OCI-LY3 (cell line): Measurements from ENCODE around the gene TRIM24.

ENCODE experiments used
- H2AFZ ChIP-seq: fragments of 200-600, 300-600 bp; shearing (Covaris generic); 2 replicates; pipeline ENCODE4 v1.6.0; 2014; ENCODE audit warnings: antibody characterized with exemption, low read depth, low read length
- H3K27ac ChIP-seq: fragments of 200-600, 300-600 bp; sonication (generic); 2 replicates; pipeline ENCODE4 v1.5.1; 2014; ENCODE audit warnings: mild to moderate bottlenecking, low read length, moderate library complexity, mixed read lengths
- H3K27me3 ChIP-seq: fragments of 200-600, 300-600 bp; sonication (generic); 2 replicates; pipeline ENCODE4 v1.6.1; 2014; ENCODE audit warnings: low read depth, low read length, mixed read lengths
- H3K36me3 ChIP-seq: fragments of 200-600, 300-600 bp; sonication (generic); replicated peaks from 2 replicates; pipeline ENCODE3; 2014; ENCODE audit warnings: low read depth, low read length, mixed read lengths
- H3K4me1 ChIP-seq: fragments of 300-600, 200-600 bp; sonication (generic); 2 replicates; pipeline ENCODE4 v1.6.1; 2014; ENCODE audit warnings: low read length, mixed read lengths
- H3K4me2 ChIP-seq: fragments of 200-600, 300-600 bp; sonication (generic); 2 replicates; pipeline ENCODE4 v1.6.1; 2014; ENCODE audit warnings: low read length, mixed read lengths
- H3K4me3 ChIP-seq: fragments of 300-600, 200-600 bp; sonication (generic); 2 replicates; pipeline ENCODE4 v1.5.1; 2014; ENCODE audit warnings: antibody characterized with exemption, mild to moderate bottlenecking, low read length, moderate library complexity
- H3K79me2 ChIP-seq: fragments of 300-600, 200-600 bp; shearing (Covaris generic); 2 replicates; pipeline ENCODE4 v1.6.1; 2014; ENCODE audit warnings: mild to moderate bottlenecking, low read length, mixed read lengths
- H3K9ac ChIP-seq: fragments of 300-600, 200-600 bp; shearing (Covaris generic); 2 replicates; pipeline ENCODE4 v1.6.0; 2014; ENCODE audit warnings: mild to moderate bottlenecking, low read length, moderate library complexity
- H3K9me3 ChIP-seq: fragments of 200-600, 300-600 bp; shearing (Covaris generic); 2 replicates; pipeline ENCODE4 v1.6.1; 2014; ENCODE audit warnings: low read length, mixed read lengths; ENCODE audit not compliant: insufficient read depth
- H4K20me1 ChIP-seq: fragments of 200-600, 300-600 bp; sonication (generic); 2 replicates; pipeline ENCODE4 v1.6.1; 2016; ENCODE audit warnings: low read length, mixed read lengths; ENCODE audit not compliant: insufficient read depth
- CTCF ChIP-seq: fragments of 200-600, 300-600 bp; sonication (generic); IDR thresholded peaks from 2 replicates; pipeline ENCODE4 v1.5.1; 2014; ENCODE audit warnings: antibody characterized with exemption, low read length, low read depth
- EZH2phosphoT487 ChIP-seq: fragments of 200-600 bp; shearing (Covaris generic); IDR thresholded peaks from 2 replicates; pipeline ENCODE4 v1.6.1; 2018; ENCODE audit warnings: antibody characterized with exemption, mixed run types, low read depth

TRIM24 gene

DNA sequence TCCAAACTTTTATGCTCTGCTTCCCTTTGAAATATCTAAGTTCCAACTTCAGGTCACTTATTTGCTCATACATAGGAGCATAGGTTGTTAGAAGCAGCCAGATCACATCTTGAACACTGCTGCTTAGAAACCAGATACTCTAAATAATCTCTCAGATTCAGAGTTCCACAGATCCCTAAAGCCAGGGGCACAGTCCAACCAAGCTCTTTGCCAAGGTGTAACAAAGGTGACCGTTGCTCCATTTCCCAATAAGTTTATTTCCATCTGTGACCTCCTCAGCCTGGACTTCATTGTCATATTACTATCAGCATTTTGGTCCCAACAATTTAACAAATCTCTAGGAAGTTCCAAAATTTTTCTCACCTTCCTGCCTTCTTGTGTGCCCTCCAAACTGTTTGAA, 52.8 kb downstream of the TRIM24 start:
- H3K27me3 ChIP-seq = no peaks in the 10 kb centered on the region

GRCh38 chr7:138513344-138513871, 53.3 kb downstream of the TRIM24 start:
- Histone ChIP-seq H3K4me1 (peaks cover 16% of the 10 kb centered on the region), H3K4me2 (no peak overlapping the region), H3K9me3 (no peaks in the 10 kb centered on the region), H4K20me1 (peaks cover 3% of the 10 kb centered on the region; the same call in 1 of the 2 replicates), H3K36me3 (peaks cover 19% of the 10 kb centered on the region), H3K79me2 (no peaks in the 10 kb centered on the region), H3K4me3 (no peak overlapping the region), H2AFZ (no peak overlapping the region), H3K27me3 (no peaks in the 10 kb centered on the region), H3K9ac (no peak overlapping the region), H3K27ac (no peak overlapping the region)
- TF ChIP-seq CTCF = no peak
- TF ChIP-seq EZH2phosphoT487 = no peak

More for the DNA sequence above, 52.8 kb downstream of the TRIM24 start:
- H2AFZ ChIP-seq = no peak overlapping the region
- H3K9ac ChIP-seq = no peak overlapping the region
- peaks cover 16% of the 10 kb centered on the region for H3K4me1 ChIP-seq
- peaks cover 4% of the 10 kb centered on the region; the same call in 1 of the 2 replicates for H3K79me2 ChIP-seq
- H3K36me3 ChIP-seq = peaks cover 19% of the 10 kb centered on the region
- H3K4me3 ChIP-seq = no peak overlapping the region
- no peak for TF ChIP-seq EZH2phosphoT487
- no peak for TF ChIP-seq CTCF
- H3K9me3 ChIP-seq = no peaks in the 10 kb centered on the region
- no peak overlapping the region for H3K27ac ChIP-seq
- H4K20me1 ChIP-seq = peaks cover 3% of the 10 kb centered on the region; the same call in 1 of the 2 replicates
- H3K4me2 ChIP-seq = no peak overlapping the region

DNA sequence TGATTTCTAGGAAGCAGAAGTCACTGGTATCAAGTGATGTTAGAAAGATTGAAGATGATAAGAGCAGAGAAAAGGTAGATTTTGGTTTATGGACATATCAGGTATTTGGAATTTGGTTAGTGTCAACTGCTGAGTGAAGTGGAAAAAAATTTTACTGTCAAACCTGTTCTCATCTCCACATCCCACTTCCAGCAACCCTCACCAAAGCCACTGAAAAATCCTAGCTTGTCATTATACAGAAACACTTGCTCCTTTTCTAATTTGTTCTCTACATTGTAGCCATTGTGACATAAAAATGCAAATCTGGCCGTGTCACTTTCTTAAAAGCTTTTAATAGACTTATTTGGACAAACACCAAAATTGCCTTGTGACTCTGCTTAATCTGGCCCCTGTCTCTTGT, 54.0 kb downstream of the TRIM24 start:
- no peak overlapping the region for H3K4me3 ChIP-seq
- no peaks in the 10 kb centered on the region for H3K9me3 ChIP-seq
- no peaks in the 10 kb centered on the region for H3K79me2 ChIP-seq
- no peak overlapping the region for H3K27ac ChIP-seq
- peaks cover 16% of the 10 kb centered on the region for H3K4me1 ChIP-seq
- no peak for TF ChIP-seq CTCF
- TF ChIP-seq EZH2phosphoT487 = no peak
- H3K4me2 ChIP-seq = no peak overlapping the region
- H3K36me3 ChIP-seq = peaks cover 25% of the 10 kb centered on the region
- H3K27me3 ChIP-seq = no peaks in the 10 kb centered on the region
- no peak overlapping the region for H3K9ac ChIP-seq
- no peak overlapping the region for H2AFZ ChIP-seq
- peaks cover 3% of the 10 kb centered on the region; the same call in 1 of the 2 replicates for H4K20me1 ChIP-seq

GRCh38 chr7:138515001-138515528, 55.0 kb downstream of the TRIM24 start:
- Histone ChIP-seq H2AFZ (no peak overlapping the region), H3K4me1 (peaks cover 16% of the 10 kb centered on the region), H4K20me1 (no peaks in the 10 kb centered on the region), H3K79me2 (no peaks in the 10 kb centered on the region), H3K27me3 (no peaks in the 10 kb centered on the region), H3K9ac (no peak overlapping the region), H3K9me3 (no peaks in the 10 kb centered on the region), H3K4me2 (peak overlapping the region; percentile 50), H3K27ac (no peak overlapping the region), H3K36me3 (peaks cover 28% of the 10 kb centered on the region), H3K4me3 (no peak overlapping the region)
- no peak for TF ChIP-seq CTCF
